ENCODE results near the gene CLEC9A.

- TF ChIP-seq CTCF (conservative IDR thresholded peaks at IDR 0.05 in 1 of 2, IDR thresholded peaks at IDR 0.05 in 1 of 2; ENCODE audit: extremely low read depth in 1 of 2, insufficient read depth in 1 of 2, low read depth in 1 of 2, low read length in 2 of 2) (no peak), EZH2 (IDR thresholded peaks at IDR 0.05; ENCODE audit: borderline replicate concordance, low read length) (no peak)
Observed at GRCh38 chr12:10021342-10021741, 9.1 kb upstream of the CLEC9A start.

Measured in mammary epithelial cell (primary cell).